Calu3 (cell line): ENCODE measurements around the gene PPP3CA. TPM values are rescaled to one million over a fixed set of nuclear protein-coding genes. Genes with fewer than 3 reads are reported as not detected.
"Not testable (repeated sequence)": the region's sequence is repeated elsewhere in the genome, so short reads cannot be mapped to it uniquely, and the experiment has no call there.

ENCODE experiments used
- BruUV-seq: library from RNA; stranded (reverse); fragments of 400-500 nt; replicated peaks from 2 replicates; lab custom pipeline; 2021; lab: Mats Ljungman, UMichigan
- CTCF ChIA-PET: fragments of 300-600 bp; sonication (Branson Sonifier 250); formaldehyde crosslinking; loops from one replicate; lab custom pipeline; 2022; ENCODE audit warnings: antibody characterized with exemption; lab: Charles Lee
- DNase-seq: peaks from one replicate; pipeline ENCODE4 v3.0.0; 2022
- H3K27ac Mint-ChIP-seq: one replicate; pipeline ENCODE4 v1.8.0; 2022; ENCODE audit warnings: mixed read lengths; ENCODE audit not compliant: unreplicated experiment
- H3K27me3 Mint-ChIP-seq: one replicate; pipeline ENCODE4 v1.8.0; 2022; ENCODE audit warnings: mixed read lengths; ENCODE audit not compliant: unreplicated experiment
- H3K36me3 Mint-ChIP-seq: one replicate; pipeline ENCODE4 v1.8.0; 2022; ENCODE audit warnings: mild to moderate bottlenecking, moderate library complexity, mixed read lengths; ENCODE audit not compliant: insufficient read depth, unreplicated experiment
- H3K4me1 Mint-ChIP-seq: one replicate; pipeline ENCODE4 v1.8.0; 2022; ENCODE audit warnings: mild to moderate bottlenecking, low read depth, mixed read lengths; ENCODE audit not compliant: unreplicated experiment
- H3K4me3 Mint-ChIP-seq: one replicate; pipeline ENCODE4 v1.8.0; 2022; ENCODE audit warnings: mild to moderate bottlenecking, low read depth, moderate library complexity, mixed read lengths; ENCODE audit not compliant: unreplicated experiment
- H3K9me3 Mint-ChIP-seq: one replicate; pipeline ENCODE4 v1.8.0; 2022; ENCODE audit warnings: low read depth, mixed read lengths; ENCODE audit not compliant: unreplicated experiment
- intact Hi-C: fragments of 100-400 bp; cut with micrococcal nuclease; formaldehyde crosslinking; loops from one replicate; pipeline ENCODE4 v1.10.0; 2022; ENCODE audit not compliant: unreplicated experiment
- total RNA-seq: library from RNA; stranded (reverse); gene quantifications from 2 replicates; pipeline ENCODE4 v1.2.3, GENCODE V29; 2022
- TF ChIP-seq, protein P1 (sequence below): fragments of 200-600 bp; IDR thresholded peaks from one replicate; pipeline ENCODE4 v1.8.0; 2022; ENCODE audit warnings: antibody characterized with exemption; ENCODE audit not compliant: unreplicated experiment

Gene PPP3CA
- total RNA-seq, 1 experiment from 2014 or later = 33.7 TPM

DNA sequence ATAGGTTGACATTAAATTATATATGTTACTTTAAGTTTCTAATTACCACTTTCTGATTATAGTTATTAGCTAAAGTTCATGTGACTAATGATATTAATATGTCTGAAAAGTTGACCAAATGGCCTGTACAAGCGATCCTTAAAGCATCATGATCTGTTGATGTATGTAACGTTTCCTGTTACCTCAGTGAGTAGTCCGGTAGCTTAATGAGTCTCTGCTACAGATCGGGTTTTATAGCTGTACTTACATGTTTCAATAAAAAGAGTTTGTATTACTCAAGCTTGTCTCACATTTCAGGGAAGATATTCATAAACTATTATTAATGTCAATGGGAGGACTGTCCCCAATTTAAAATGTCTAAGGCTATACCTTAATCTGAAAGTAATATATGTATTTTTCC, 246.3 kb downstream of the PPP3CA start:
- Mint-ChIP-seq H3K27me3 (no peaks in the 10 kb centered on the region), H3K27ac (no peak overlapping the region), H3K4me3 (no peak overlapping the region), H3K9me3 (no peaks in the 10 kb centered on the region), H3K36me3 (no peaks in the 10 kb centered on the region), H3K4me1 (peaks cover 9% of the 10 kb centered on the region)
- BruUV-seq = no TSS peak
- intact Hi-C loops = loop anchor here (5.0 kb wide), 1 partner anchor 494 kb away; no protein-coding TSS in a partner anchor
- CTCF ChIA-PET = no interaction called here
- TF ChIP-seq, protein P1, sequence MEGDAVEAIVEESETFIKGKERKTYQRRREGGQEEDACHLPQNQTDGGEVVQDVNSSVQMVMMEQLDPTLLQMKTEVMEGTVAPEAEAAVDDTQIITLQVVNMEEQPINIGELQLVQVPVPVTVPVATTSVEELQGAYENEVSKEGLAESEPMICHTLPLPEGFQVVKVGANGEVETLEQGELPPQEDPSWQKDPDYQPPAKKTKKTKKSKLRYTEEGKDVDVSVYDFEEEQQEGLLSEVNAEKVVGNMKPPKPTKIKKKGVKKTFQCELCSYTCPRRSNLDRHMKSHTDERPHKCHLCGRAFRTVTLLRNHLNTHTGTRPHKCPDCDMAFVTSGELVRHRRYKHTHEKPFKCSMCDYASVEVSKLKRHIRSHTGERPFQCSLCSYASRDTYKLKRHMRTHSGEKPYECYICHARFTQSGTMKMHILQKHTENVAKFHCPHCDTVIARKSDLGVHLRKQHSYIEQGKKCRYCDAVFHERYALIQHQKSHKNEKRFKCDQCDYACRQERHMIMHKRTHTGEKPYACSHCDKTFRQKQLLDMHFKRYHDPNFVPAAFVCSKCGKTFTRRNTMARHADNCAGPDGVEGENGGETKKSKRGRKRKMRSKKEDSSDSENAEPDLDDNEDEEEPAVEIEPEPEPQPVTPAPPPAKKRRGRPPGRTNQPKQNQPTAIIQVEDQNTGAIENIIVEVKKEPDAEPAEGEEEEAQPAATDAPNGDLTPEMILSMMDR = no peak
- no peak for DNase-seq

DNA sequence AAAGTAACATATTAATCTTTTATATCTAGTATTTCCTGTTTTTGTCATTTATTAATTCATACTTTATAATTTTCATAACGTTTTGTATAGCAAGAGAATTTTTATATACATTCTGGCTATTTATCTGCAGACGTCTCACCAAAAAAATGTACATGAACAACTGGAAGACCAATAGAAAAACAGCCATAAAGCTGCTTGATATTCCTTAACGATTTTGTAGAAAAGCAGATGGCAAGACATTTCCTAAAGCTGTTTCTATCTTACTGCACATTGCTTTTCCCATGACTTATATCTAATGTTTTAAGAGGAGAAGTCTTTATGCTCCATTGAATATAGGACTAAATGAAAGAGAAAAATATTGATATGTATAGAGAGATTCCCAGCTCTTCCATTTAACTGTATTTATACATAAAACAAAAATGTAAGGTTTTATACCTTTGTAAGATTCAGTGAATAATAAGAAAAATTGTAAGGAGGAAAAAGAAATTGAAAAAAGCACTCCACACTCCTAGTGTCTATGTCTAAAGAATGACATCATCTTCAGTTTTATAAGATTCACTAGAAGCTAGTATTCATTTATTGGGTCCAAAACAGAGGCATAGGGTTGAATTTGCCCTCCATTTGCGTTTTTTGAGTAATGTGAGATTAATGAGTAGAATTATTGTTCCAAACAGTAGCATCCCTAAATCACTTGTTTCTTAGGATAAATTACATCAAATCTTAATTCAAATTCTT, 248.5 kb downstream of the PPP3CA start:
- no peak for DNase-seq
- Mint-ChIP-seq H3K27ac (no peak overlapping the region), H3K4me3 (no peak overlapping the region), H3K4me1 (peaks cover 9% of the 10 kb centered on the region), H3K27me3 (no peaks in the 10 kb centered on the region), H3K9me3 (no peaks in the 10 kb centered on the region), H3K36me3 (no peaks in the 10 kb centered on the region)
- intact Hi-C loops = no loop called here
- TF ChIP-seq, protein P1 = no peak
- CTCF ChIA-PET = no interaction called here
- no TSS peak for BruUV-seq

DNA sequence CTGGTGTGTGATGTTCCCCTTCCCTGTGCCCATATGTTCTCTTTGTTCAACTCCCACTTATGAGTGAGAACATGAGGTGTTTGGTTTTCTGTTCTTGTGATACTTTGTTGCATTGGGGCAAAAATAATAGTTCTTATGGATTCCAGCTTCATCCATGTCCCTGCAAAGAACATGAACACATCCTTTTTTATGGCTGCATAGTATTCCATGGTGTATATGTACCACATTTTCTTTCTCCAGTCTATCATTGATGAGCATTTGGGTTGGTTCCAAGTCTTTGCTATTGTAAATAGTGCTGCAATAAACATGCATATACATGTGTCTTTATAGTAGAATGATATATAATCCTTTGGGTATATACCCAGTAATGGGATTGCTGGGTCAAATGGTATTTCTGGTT, 254.7 kb downstream of the PPP3CA start:
- intact Hi-C loops, H3K27ac Mint-ChIP-seq, DNase-seq, CTCF ChIA-PET, H3K36me3 Mint-ChIP-seq, H3K27me3 Mint-ChIP-seq, BruUV-seq, H3K4me1 Mint-ChIP-seq, H3K9me3 Mint-ChIP-seq, H3K4me3 Mint-ChIP-seq: not testable (repeated sequence)

DNA sequence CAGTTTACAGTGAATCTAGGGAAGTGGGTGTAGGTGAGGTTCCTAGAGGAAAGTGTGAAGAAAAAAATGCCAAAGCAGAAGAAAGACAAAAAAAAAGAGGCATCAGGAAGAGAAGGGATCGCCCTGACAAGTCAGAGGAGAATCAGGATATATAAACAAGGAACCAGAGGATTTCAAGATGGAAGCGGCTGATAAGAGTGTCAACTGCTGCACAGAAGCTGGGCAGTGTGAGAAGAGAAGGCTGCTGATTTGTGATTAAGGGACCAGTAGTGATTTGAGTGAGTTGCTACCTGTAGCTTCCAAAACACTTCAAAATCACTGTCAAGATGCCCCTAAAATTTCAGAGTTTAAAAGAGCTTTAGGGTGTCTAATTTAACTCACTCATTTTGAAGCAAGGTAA, 258.2 kb downstream of the PPP3CA start:
- CTCF ChIA-PET = interaction anchor here (0.7 kb wide), 1 partner anchor 265 kb away, joined by 3 read pairs; no protein-coding TSS in a partner anchor
- H3K27me3 Mint-ChIP-seq = no peaks in the 10 kb centered on the region
- BruUV-seq = no TSS peak

More for the DNA sequence above, 258.2 kb downstream of the PPP3CA start:
- intact Hi-C loops = no loop called here
- Mint-ChIP-seq H3K36me3 (no peaks in the 10 kb centered on the region), H3K4me1 (no peaks in the 10 kb centered on the region), H3K4me3 (no peak overlapping the region), H3K9me3 (no peaks in the 10 kb centered on the region), H3K27ac (no peak overlapping the region)
- no peak for DNase-seq
- TF ChIP-seq, protein P1 = no peak
